ENCODE results near the gene SPOCD1. TPM values are rescaled to one million over a fixed set of nuclear protein-coding genes. Genes with fewer than 3 reads are reported as not detected.

The SPOCD1 gene
- total and polyA plus RNA-seq, 2 experiments from 2014 or later: 1.4 to 7.3 TPM

- peak overlapping the region; percentile 85 for H3K27ac ChIP-seq
- no peaks in the 10 kb centered on the region for H3K27me3 ChIP-seq
- H3K4me1 ChIP-seq (ENCODE audit: low read depth): peaks cover 88% of the 10 kb centered on the region
- H3K9me3 ChIP-seq (ENCODE audit: low read depth): no peaks in the 10 kb centered on the region
- DNase-seq (ENCODE audit: low read depth in 1 of 2, low spot score in 1 of 2): peak in 1 of 2 donors; percentile 62
- no peaks in the 10 kb centered on the region for H3K36me3 ChIP-seq
- H3K4me3 ChIP-seq: no peak overlapping the region
- TF ChIP-seq CTCF (IDR thresholded peaks at IDR 0.05; ENCODE audit: low read depth, low read length): no peak
Observed at GRCh38 chr1:31748365-31748764, 67.5 kb downstream of the SPOCD1 start.

- no peaks in the 10 kb centered on the region for H3K9me3 ChIP-seq (ENCODE audit: low read depth)
- H3K4me3 ChIP-seq: no peak overlapping the region
- peak overlapping the region; percentile 85 for H3K27ac ChIP-seq
- TF ChIP-seq CTCF (IDR thresholded peaks at IDR 0.05; ENCODE audit: low read depth, low read length): no peak
- peaks cover 78% of the 10 kb centered on the region for H3K4me1 ChIP-seq (ENCODE audit: low read depth)
- no peaks in the 10 kb centered on the region for H3K27me3 ChIP-seq
- DNase-seq (ENCODE audit: low read depth in 1 of 2, low spot score in 1 of 2): no peak
- no peaks in the 10 kb centered on the region for H3K36me3 ChIP-seq
Observed at GRCh38 chr1:31747304-31747703, 68.5 kb downstream of the SPOCD1 start.

- H3K4me1 ChIP-seq (ENCODE audit: low read depth): peaks cover 72% of the 10 kb centered on the region
- no peaks in the 10 kb centered on the region for H3K9me3 ChIP-seq (ENCODE audit: low read depth)
- no peaks in the 10 kb centered on the region for H3K27me3 ChIP-seq
- peak in 1 of 2 donors; percentile 87 for DNase-seq (ENCODE audit: low read depth in 1 of 2, low spot score in 1 of 2)
- TF ChIP-seq CTCF (IDR thresholded peaks at IDR 0.05; ENCODE audit: low read depth, low read length): no peak
- H3K36me3 ChIP-seq: no peaks in the 10 kb centered on the region
- no peak overlapping the region for H3K4me3 ChIP-seq
- peak overlapping the region; percentile 85 for H3K27ac ChIP-seq
Observed at GRCh38 chr1:31746687-31747086, 69.1 kb downstream of the SPOCD1 start.

GRCh38 chr1:31745946-31746670 lies 69.7 kb downstream of the SPOCD1 start:
- no peak for TF ChIP-seq CTCF (IDR thresholded peaks at IDR 0.05; ENCODE audit: low read depth, low read length)
- Histone ChIP-seq H3K4me3 (no peak overlapping the region), H3K36me3 (no peaks in the 10 kb centered on the region), H3K27me3 (no peaks in the 10 kb centered on the region), H3K4me1 (ENCODE audit: low read depth) (peaks cover 67% of the 10 kb centered on the region), H3K27ac (peak overlapping the region; percentile 85), H3K9me3 (ENCODE audit: low read depth) (no peaks in the 10 kb centered on the region)
- DNase-seq (ENCODE audit: low read depth in 1 of 2, low spot score in 1 of 2): no peak

- Histone ChIP-seq H3K27me3 (no peaks in the 10 kb centered on the region), H3K4me1 (ENCODE audit: low read depth) (peaks cover 59% of the 10 kb centered on the region), H3K27ac (peak overlapping the region; percentile 85), H3K36me3 (no peaks in the 10 kb centered on the region), H3K4me3 (no peak overlapping the region), H3K9me3 (ENCODE audit: low read depth) (no peaks in the 10 kb centered on the region)
- DNase-seq (ENCODE audit: low read depth in 1 of 2, low spot score in 1 of 2): peak; percentile 76 to 83
- peak; percentile 92 for TF ChIP-seq CTCF (IDR thresholded peaks at IDR 0.05; ENCODE audit: low read depth, low read length)
Observed at GRCh38 chr1:31745096-31745945, 70.5 kb downstream of the SPOCD1 start.
